C4-2B (cell line): ENCODE measurements around the gene XPNPEP3.

Experiments
- H3K27ac ChIP-seq: fragments of 450-650 bp; 2 replicates; pipeline ENCODE4 v1.5.1; 2017
- ZFX ChIP-seq: fragments of 450-650 bp; IDR thresholded peaks from 2 replicates; pipeline ENCODE4 v1.6.1; 2017
- TF ChIP-seq, protein P1 (sequence below): fragments of 450-650 bp; conservative IDR thresholded peaks from 2 replicates; pipeline ENCODE4 v1.5.1; 2017; ENCODE audit warnings: mild to moderate bottlenecking

XPNPEP3 gene

DNA sequence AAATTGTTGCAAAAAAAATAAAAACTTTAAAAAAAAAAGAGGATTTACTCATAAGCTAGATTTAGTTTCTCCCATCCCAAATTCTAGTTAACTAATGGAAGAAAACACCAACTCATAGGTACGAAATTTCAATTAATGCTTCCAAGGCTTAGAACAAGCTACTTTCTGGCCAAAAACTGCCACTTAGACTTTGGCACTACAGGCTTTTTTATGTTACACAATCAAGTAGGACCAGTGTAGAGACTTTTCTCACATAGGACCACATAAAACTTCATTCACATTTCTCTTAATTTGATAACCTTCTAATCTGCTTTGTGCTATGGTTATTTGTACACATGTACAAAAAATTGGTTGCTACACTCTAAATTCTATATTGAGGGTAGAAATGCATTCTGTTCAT is 3.6 kb upstream of the XPNPEP3 start:
- TF ChIP-seq ZFX = no peak
- TF ChIP-seq, protein P1, sequence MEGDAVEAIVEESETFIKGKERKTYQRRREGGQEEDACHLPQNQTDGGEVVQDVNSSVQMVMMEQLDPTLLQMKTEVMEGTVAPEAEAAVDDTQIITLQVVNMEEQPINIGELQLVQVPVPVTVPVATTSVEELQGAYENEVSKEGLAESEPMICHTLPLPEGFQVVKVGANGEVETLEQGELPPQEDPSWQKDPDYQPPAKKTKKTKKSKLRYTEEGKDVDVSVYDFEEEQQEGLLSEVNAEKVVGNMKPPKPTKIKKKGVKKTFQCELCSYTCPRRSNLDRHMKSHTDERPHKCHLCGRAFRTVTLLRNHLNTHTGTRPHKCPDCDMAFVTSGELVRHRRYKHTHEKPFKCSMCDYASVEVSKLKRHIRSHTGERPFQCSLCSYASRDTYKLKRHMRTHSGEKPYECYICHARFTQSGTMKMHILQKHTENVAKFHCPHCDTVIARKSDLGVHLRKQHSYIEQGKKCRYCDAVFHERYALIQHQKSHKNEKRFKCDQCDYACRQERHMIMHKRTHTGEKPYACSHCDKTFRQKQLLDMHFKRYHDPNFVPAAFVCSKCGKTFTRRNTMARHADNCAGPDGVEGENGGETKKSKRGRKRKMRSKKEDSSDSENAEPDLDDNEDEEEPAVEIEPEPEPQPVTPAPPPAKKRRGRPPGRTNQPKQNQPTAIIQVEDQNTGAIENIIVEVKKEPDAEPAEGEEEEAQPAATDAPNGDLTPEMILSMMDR = no peak
- H3K27ac ChIP-seq = no peak overlapping the region

DNA sequence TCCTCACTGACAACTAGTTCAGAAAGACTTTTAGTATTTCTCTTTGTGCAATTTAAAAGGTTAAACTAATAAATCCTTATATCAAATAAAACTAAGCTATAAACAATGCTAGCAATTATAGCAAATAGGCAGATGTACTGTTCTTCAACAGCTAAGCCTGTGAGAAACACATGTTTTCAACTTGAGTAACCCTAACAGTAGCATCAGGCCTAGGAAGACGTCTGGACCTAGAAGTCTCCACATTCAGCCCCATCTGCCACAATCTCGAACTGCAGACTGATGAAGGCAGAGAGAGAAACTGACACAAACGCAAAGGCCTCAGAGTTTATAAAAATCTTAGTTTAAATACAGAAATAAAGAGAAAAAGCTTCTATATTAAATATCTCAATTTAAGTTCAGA is 3.0 kb upstream of the XPNPEP3 start:
- TF ChIP-seq, protein P1 = no peak
- TF ChIP-seq ZFX = no peak
- no peak overlapping the region for H3K27ac ChIP-seq

DNA sequence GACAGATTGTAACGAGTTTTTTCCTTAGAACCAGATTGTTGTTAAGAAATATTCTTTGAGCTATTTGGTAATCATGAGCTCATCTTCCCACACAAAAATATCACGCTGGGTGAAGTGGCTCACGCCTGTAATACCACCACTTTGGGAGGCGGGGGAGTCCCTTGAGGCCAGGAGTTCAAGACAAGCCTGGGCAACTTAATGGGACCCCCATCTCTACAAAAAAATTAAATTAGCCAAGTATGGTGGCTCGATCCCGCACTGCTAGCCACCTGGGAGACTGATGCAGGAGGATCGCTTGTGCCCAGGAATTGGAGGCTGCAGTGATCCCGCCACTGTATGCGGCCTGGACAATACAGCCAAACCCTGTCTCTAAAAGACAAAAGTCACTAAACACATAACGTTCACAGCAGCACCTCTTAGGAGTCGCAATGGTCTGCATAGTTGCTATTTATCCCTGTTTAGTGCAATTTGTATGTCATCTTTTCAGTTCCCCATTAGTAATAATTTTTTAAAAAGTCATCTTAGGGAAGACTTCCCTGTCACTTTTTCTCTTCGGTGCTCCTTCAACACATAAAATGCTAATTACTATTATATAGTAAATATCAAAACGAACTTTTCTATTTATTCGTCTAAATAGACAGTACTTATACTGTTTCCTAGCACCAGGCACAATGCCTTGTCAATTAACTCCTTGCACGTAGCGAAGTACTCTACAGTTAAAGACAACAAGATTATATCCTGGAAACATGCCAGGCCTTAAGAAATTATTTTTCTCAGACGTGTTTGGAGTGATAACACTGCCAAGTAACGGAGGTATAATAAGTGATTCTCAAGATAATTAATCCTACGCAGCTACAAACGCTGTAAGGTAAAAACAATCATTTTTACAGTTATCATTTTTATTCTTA is 1.6 kb upstream of the XPNPEP3 start:
- peak overlapping the region; percentile 91 for H3K27ac ChIP-seq
- TF ChIP-seq, protein P1 = no peak
- no peak for TF ChIP-seq ZFX

DNA sequence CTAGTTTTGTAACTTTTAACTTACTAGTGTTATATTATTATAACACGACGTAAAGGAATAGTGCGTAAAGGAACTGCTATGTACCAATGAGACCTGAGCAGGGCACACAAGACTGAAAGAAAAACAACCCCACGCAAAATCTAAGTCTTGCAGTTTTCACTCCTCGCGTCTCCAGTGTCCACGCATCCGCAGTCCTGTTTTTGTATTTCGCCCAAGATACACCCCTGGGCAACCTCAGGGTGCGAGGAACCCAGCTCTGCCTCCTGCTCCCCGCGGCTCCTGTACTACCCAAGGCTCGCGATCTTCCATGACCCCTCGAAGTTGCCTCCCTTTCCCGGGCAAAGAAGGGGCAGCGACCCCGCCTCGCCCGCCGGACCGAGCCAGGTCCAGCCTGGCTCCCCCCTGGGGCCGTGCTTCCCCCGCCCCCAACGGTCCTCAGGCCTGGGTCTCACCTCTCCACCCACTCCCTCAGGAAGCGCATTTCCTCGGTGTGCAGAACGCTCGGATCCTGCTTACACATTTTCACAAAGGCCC is 902 bp upstream of the XPNPEP3 start:
- TF ChIP-seq ZFX = peak; percentile 87
- TF ChIP-seq, protein P1 = no peak
- peak overlapping the region; percentile 91 for H3K27ac ChIP-seq

DNA sequence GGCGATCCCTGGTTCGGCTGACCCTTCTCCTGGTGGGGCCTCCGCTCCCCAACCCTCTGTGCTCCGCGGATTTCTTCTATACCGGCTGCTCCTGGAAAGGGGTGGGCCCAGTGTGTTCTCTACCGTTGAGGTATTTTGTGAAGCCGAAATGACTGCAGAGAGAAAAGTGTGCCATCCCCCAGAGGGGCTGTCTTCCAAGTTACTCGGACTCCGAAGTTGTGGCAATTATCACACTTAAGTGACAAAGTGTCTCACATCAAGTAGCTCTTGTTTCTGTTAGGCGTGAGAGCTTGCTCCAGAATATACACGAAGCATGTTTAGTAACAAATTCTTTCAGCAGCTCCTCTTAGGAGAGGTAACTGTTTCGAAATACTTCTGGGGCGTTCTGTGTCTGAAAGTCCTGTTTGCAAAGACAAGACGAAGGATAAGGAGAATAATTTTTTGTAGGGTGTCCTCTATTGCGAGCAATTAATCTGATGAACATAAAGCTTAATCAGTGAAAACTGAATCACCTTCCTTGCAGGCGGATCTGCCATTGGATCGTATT is 434 bp downstream of the XPNPEP3 start:
- peak overlapping the region; percentile 91 for H3K27ac ChIP-seq
- TF ChIP-seq ZFX = no peak
- TF ChIP-seq, protein P1 = no peak

DNA sequence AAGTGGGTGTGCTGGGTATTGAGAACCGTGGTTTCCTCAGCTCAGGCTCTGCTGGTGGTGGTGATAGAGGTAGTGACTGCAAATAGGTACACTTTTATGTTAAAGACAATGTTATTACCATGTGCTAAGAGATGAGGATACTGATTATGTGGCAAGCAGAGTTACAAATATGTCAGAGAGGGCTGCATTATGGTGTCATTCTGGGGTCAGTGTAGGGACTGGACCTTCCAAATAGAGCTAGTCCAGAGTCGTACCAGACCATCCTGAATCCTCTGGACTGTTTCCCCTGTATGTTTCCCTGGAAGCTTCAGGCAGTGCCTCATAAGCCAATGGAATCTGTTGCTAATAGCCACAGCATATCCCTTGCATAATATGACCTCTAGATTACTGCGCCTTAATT is 5.1 kb downstream of the XPNPEP3 start, which contains the start of gene DNAJB7:
DNAJB7 (minus strand) TSS at position 101 of the 400 bp plus-strand sequence. CDS start 119 bp downstream, outside the sequence.
- TF ChIP-seq, protein P1 = no peak
- TF ChIP-seq ZFX = no peak
- no peak within 1 kb of the TSS for H3K27ac ChIP-seq

DNA sequence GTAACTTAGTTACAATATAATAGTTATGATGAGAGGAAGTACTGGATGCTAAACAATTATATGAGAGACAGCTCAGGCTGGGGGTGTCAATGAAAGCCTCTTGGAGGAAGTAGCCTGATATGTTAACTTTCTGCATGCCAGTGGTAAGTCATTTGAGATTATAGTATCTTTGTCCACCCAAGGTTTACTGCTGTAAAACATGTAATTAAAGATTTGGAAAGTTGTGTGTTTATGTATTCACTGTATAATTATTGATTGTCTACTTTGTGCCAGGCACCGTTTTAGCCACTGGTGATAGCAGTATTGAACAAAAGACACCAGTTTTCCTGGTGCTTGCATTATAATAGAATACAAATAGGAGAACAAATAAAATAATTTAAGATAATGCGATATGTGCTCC is 5.6 kb downstream of the XPNPEP3 start:
- no peak overlapping the region for H3K27ac ChIP-seq
- no peak for TF ChIP-seq ZFX
- TF ChIP-seq, protein P1 = no peak
